Liver (tissue), 9 donors: ENCODE measurements around the gene RCSD1. TPM values are rescaled to one million over a fixed set of nuclear protein-coding genes. Genes with fewer than 3 reads are reported as not detected.

ENCODE experiments used
- DNase-seq: peaks from one replicate; pipeline ENCODE4 v3.0.0-alpha.2; 2017; ENCODE audit warnings: low spot score
- H3K27ac ChIP-seq, 2 donors: one replicate each; pipeline ENCODE4 v1.7.0; 2013; ENCODE audit warnings: inconsistent platforms in 2 of 2, low read length in 2 of 2, control low read depth in 1 of 2, low read depth in 1 of 2, mild to moderate bottlenecking in 1 of 2
- H3K27me3 ChIP-seq, 4 donors: one replicate each; pipeline versions ENCODE4 v1.6.1 to v1.7.0; 2013; ENCODE audit warnings: low read length in 3 of 4, inconsistent platforms in 1 of 4, mild to moderate bottlenecking in 1 of 4, moderate library complexity in 1 of 4; ENCODE audit not compliant: control insufficient read depth in 4 of 4, insufficient read depth in 4 of 4
- H3K36me3 ChIP-seq, 4 donors: one replicate each; pipeline versions ENCODE4 v1.6.1 to v1.7.0; 2013; ENCODE audit warnings: low read length in 3 of 4, mild to moderate bottlenecking in 3 of 4, low read depth in 1 of 4, moderate library complexity in 1 of 4; ENCODE audit not compliant: control insufficient read depth in 4 of 4, insufficient read depth in 3 of 4
- H3K4me1 ChIP-seq, 4 donors: one replicate each; pipeline versions ENCODE4 v1.6.1 to v1.7.0; 2013; ENCODE audit warnings: low read length in 3 of 4, mild to moderate bottlenecking in 3 of 4, moderate library complexity in 1 of 4; ENCODE audit not compliant: control insufficient read depth in 4 of 4, insufficient read depth in 4 of 4
- H3K4me3 ChIP-seq, 3 donors: one replicate each; pipeline versions ENCODE4 v1.6.1 to v1.7.0; 2013; ENCODE audit warnings: low read length in 3 of 3, control low read depth in 1 of 3, low read depth in 1 of 3, mild to moderate bottlenecking in 1 of 3
- H3K9ac ChIP-seq, 2 donors: one replicate each; pipeline ENCODE4 v1.7.0; 2013; ENCODE audit warnings: low read length in 2 of 2, mild to moderate bottlenecking in 2 of 2, moderate library complexity in 2 of 2, control low read depth in 1 of 2, low read depth in 1 of 2
- H3K9me3 ChIP-seq, 4 donors: one replicate each; pipeline versions ENCODE4 v1.6.1 to v1.7.0; 2013; ENCODE audit warnings: low read length in 3 of 4; ENCODE audit not compliant: control insufficient read depth in 4 of 4
- EGR1 ChIP-seq, 2 donors: IDR thresholded peaks; 2 replicates each; pipeline ENCODE4 v1.6.1; 2016 to 2018; ENCODE audit warnings: antibody characterized with exemption in 2 of 2, low read depth in 2 of 2
- FOXA1 ChIP-seq: IDR thresholded peaks from 2 replicates; pipeline ENCODE4 v1.6.1; 2016; ENCODE audit warnings: antibody characterized with exemption
- FOXA2 ChIP-seq: IDR thresholded peaks from 2 replicates; pipeline ENCODE4 v1.6.1; 2016; ENCODE audit warnings: antibody characterized with exemption
- GABPA ChIP-seq, 2 donors: IDR thresholded peaks in 1 of 2; conservative IDR thresholded peaks in 1 of 2; 2 replicates each; pipeline ENCODE4 v1.6.1; 2016; ENCODE audit warnings: antibody characterized with exemption in 2 of 2, mild to moderate bottlenecking in 1 of 2, moderate library complexity in 1 of 2
- HNF4A ChIP-seq, 2 donors: conservative IDR thresholded peaks; 2 replicates each; pipeline ENCODE4 v1.6.1; 2016; ENCODE audit warnings: antibody characterized with exemption in 2 of 2, mild to moderate bottlenecking in 2 of 2
- HNF4G ChIP-seq: IDR thresholded peaks from 2 replicates; pipeline ENCODE4 v1.6.1; 2016; ENCODE audit warnings: antibody characterized with exemption
- JUND ChIP-seq, 2 donors: IDR thresholded peaks; 2 replicates each; pipeline ENCODE4 v1.6.1; 2016; ENCODE audit warnings: antibody characterized with exemption in 2 of 2
- NR2F2 ChIP-seq: IDR thresholded peaks from 2 replicates; pipeline ENCODE4 v1.6.1; 2016; ENCODE audit warnings: antibody characterized with exemption
- RXRA ChIP-seq, 2 donors: IDR thresholded peaks; 2 replicates each; pipeline ENCODE4 v1.6.1; 2017 to 2018; ENCODE audit warnings: antibody characterized with exemption in 2 of 2, mild to moderate bottlenecking in 1 of 2
- SP1 ChIP-seq: IDR thresholded peaks from 2 replicates; pipeline ENCODE4 v1.6.1; 2018; ENCODE audit warnings: antibody characterized with exemption, mild to moderate bottlenecking
- TAF1 ChIP-seq: conservative IDR thresholded peaks from 2 replicates; pipeline ENCODE4 v1.6.1; 2016; ENCODE audit warnings: antibody characterized with exemption, mild to moderate bottlenecking
- WGBS: extraction: QIAGEN DNeasy Blood & Tissue Kit; methylation state at CpG from one replicate; pipeline ENCODE4 v1.1.7; 2013; 5-methylcytosine and 5-hydroxymethylcytosine counted together
- polyA plus RNA-seq, 2 donors: library from polyadenylated mRNA; stranded (reverse) in 1 of 2; unstranded in 1 of 2; fragments of 200-250 nt in 1 of 2; fragments of >200 nt in 1 of 2; fragmentation: Nextera tagmentation in 1 of 2; extraction: Ambion mirVana in 1 of 2; gene quantifications; one replicate each; pipeline versions ENCODE4 v1.2.1 to v1.2.3, GENCODE V29; 2013 to 2015
- total RNA-seq, 2 donors: library from RNA; depleted of rRNA; stranded (reverse); fragments of >200 nt; gene quantifications; one replicate each; pipeline ENCODE4 v1.2.3, GENCODE V29; 2014
- TF ChIP-seq, protein P1 (sequence below): IDR thresholded peaks from 2 replicates; pipeline ENCODE4 v1.6.1; 2016; ENCODE audit warnings: antibody characterized with exemption, mild to moderate bottlenecking
- TF ChIP-seq, protein P2 (sequence below): IDR thresholded peaks from 2 replicates; pipeline ENCODE4 v1.6.1; 2016; ENCODE audit warnings: antibody characterized with exemption
- TF ChIP-seq, protein P3 (sequence below): IDR thresholded peaks from 2 replicates; pipeline ENCODE4 v1.6.1; 2016; ENCODE audit warnings: antibody characterized with exemption
- TF ChIP-seq, protein P4 (sequence below): fragments of 150-350 bp; IDR thresholded peaks from 2 replicates; pipeline ENCODE4 v1.5.1; 2017; ENCODE audit warnings: improper control_type of control experiment, low read depth, low read length; ENCODE audit not compliant: missing input control
- TF ChIP-seq, protein P5 (sequence below): IDR thresholded peaks from 2 replicates; pipeline ENCODE4 v1.6.1; 2016; ENCODE audit warnings: antibody characterized with exemption
- donor health status: healthy.
- donor health status: healthy.
- donor health status: healthy.
- donor health status: healthy.
- donor health status: healthy.

RCSD1 gene
- total and polyA plus RNA-seq, 4 donors, result 3.1 to 15.0 (median 6.0) TPM

DNA sequence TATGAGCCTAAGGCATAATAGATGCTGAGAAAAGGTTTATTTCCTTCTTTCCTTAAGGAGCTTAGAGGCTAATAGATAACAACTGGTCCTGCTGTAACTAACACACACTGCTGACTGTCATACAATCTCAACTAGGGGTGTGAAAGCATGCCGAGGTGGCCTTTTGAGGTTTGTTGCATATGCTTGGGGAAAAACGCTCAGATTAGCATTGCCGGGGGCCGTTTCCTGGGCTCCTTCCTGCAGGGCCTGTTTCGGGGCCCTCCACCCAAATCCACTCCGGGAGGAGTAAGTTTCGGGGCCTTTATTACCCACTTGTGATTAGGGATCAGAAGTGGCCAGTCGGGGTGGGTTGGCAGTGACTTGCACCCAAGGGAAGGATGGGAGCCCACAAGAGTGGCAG is 27.2 kb upstream of the RCSD1 start (continued):
- TF ChIP-seq, protein P1, sequence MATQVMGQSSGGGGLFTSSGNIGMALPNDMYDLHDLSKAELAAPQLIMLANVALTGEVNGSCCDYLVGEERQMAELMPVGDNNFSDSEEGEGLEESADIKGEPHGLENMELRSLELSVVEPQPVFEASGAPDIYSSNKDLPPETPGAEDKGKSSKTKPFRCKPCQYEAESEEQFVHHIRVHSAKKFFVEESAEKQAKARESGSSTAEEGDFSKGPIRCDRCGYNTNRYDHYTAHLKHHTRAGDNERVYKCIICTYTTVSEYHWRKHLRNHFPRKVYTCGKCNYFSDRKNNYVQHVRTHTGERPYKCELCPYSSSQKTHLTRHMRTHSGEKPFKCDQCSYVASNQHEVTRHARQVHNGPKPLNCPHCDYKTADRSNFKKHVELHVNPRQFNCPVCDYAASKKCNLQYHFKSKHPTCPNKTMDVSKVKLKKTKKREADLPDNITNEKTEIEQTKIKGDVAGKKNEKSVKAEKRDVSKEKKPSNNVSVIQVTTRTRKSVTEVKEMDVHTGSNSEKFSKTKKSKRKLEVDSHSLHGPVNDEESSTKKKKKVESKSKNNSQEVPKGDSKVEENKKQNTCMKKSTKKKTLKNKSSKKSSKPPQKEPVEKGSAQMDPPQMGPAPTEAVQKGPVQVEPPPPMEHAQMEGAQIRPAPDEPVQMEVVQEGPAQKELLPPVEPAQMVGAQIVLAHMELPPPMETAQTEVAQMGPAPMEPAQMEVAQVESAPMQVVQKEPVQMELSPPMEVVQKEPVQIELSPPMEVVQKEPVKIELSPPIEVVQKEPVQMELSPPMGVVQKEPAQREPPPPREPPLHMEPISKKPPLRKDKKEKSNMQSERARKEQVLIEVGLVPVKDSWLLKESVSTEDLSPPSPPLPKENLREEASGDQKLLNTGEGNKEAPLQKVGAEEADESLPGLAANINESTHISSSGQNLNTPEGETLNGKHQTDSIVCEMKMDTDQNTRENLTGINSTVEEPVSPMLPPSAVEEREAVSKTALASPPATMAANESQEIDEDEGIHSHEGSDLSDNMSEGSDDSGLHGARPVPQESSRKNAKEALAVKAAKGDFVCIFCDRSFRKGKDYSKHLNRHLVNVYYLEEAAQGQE, result no peak
- TF ChIP-seq TAF1, result no peak
- no peak for TF ChIP-seq JUND (IDR thresholded peaks at IDR 0.05)
- no peak for TF ChIP-seq RXRA (IDR thresholded peaks at IDR 0.05)
- TF ChIP-seq, protein P2, sequence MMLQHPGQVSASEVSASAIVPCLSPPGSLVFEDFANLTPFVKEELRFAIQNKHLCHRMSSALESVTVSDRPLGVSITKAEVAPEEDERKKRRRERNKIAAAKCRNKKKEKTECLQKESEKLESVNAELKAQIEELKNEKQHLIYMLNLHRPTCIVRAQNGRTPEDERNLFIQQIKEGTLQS, result no peak
- TF ChIP-seq, protein P3, sequence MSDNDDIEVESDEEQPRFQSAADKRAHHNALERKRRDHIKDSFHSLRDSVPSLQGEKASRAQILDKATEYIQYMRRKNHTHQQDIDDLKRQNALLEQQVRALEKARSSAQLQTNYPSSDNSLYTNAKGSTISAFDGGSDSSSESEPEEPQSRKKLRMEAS, result no peak
- TF ChIP-seq SP1, result no peak
- TF ChIP-seq NR2F2, result no peak

DNA sequence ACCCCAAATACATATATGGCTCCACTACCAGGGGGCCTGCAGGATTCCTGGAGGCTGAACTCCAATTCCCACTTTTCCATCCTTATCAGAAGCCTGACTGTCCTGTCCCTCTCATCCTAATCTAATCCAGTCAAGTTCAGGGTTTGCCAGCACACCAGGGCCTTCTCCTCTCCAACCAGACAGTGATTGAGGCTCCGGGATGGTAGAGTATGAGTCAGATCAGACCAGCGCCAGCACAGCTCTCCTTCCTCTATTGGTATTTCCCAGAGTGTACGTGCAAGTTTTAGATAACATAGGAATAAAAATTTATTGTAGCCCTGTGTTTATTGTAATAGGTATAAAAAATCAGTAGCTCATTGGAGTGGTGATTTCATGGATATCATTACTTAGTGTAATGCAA is 24.5 kb upstream of the RCSD1 start:
- Histone ChIP-seq H3K9me3 (peaks cover 3 to 8% (median 3%) of the 10 kb centered on the region in 4 donors), H3K4me1 (peaks cover 0 to 2% (median 0%) of the 10 kb centered on the region in 4 donors), H3K4me3 (no peak overlapping the region), H3K27me3 (peaks cover 0 to 2% (median 0%) of the 10 kb centered on the region in 4 donors), H3K9ac (no peak overlapping the region), H3K27ac (no peak overlapping the region), H3K36me3 (no peaks in the 10 kb centered on the region)
- DNase-seq, result no peak
- TF ChIP-seq EGR1 (IDR thresholded peaks at IDR 0.05; ENCODE audit: low read depth in 2 of 2) (no peak), SP1 (no peak), NR2F2 (no peak)
- TF ChIP-seq, protein P4, sequence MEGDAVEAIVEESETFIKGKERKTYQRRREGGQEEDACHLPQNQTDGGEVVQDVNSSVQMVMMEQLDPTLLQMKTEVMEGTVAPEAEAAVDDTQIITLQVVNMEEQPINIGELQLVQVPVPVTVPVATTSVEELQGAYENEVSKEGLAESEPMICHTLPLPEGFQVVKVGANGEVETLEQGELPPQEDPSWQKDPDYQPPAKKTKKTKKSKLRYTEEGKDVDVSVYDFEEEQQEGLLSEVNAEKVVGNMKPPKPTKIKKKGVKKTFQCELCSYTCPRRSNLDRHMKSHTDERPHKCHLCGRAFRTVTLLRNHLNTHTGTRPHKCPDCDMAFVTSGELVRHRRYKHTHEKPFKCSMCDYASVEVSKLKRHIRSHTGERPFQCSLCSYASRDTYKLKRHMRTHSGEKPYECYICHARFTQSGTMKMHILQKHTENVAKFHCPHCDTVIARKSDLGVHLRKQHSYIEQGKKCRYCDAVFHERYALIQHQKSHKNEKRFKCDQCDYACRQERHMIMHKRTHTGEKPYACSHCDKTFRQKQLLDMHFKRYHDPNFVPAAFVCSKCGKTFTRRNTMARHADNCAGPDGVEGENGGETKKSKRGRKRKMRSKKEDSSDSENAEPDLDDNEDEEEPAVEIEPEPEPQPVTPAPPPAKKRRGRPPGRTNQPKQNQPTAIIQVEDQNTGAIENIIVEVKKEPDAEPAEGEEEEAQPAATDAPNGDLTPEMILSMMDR, result no peak
- WGBS, result 87% methylated on average over 3 of the region's 3 CpGs

DNA sequence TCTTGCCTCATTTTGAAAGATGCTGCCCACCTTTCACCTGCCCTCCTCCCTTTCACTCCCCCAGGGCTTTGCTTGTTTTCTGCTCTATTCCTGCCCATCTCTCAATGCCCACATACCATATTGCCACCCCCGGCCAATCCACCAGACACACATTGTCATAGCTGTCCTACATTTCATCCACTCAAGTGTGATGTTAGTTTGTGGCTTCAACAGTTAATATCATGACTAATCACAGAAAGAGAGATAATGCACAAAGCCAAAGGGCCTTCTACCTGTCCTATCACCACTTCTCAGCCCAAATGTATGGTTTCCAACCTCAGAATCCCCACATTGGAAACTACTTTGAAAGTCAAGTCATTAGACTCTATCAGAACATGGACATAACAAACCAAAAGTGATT is 18.0 kb upstream of the RCSD1 start:
- DNase-seq, result no peak
- H3K27me3 ChIP-seq, result peaks cover 0 to 2% (median 0%) of the 10 kb centered on the region in 4 donors
- H3K4me1 ChIP-seq, result peaks cover 0 to under 1% (median 0%) of the 10 kb centered on the region in 4 donors
- H3K9me3 ChIP-seq, result peaks cover 3 to 8% (median 3%) of the 10 kb centered on the region in 4 donors
- no peak for TF ChIP-seq GABPA (IDR thresholded peaks at IDR 0.05 in 1 of 2, conservative IDR thresholded peaks at IDR 0.05 in 1 of 2)
- no peak for TF ChIP-seq HNF4G
- no peak for TF ChIP-seq RXRA (IDR thresholded peaks at IDR 0.05)
- TF ChIP-seq FOXA2, result no peak
- TF ChIP-seq, protein P5, sequence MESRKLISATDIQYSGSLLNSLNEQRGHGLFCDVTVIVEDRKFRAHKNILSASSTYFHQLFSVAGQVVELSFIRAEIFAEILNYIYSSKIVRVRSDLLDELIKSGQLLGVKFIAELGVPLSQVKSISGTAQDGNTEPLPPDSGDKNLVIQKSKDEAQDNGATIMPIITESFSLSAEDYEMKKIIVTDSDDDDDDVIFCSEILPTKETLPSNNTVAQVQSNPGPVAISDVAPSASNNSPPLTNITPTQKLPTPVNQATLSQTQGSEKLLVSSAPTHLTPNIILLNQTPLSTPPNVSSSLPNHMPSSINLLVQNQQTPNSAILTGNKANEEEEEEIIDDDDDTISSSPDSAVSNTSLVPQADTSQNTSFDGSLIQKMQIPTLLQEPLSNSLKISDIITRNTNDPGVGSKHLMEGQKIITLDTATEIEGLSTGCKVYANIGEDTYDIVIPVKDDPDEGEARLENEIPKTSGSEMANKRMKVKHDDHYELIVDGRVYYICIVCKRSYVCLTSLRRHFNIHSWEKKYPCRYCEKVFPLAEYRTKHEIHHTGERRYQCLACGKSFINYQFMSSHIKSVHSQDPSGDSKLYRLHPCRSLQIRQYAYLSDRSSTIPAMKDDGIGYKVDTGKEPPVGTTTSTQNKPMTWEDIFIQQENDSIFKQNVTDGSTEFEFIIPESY, result no peak
- TF ChIP-seq TAF1, result no peak
- no peak for TF ChIP-seq HNF4A (conservative IDR thresholded peaks at IDR 0.05)
- TF ChIP-seq, protein P3, result no peak
- TF ChIP-seq FOXA1, result no peak
- H3K9ac ChIP-seq, result no peak overlapping the region
- H3K27ac ChIP-seq, result no peak overlapping the region
- no peak overlapping the region for H3K4me3 ChIP-seq
- 79% methylated on average over 1 of the region's 1 CpG for WGBS
- no peaks in the 10 kb centered on the region for H3K36me3 ChIP-seq
